ENCODE measurements around the gene TSPEAR.

- TF ChIP-seq CTCF (IDR thresholded peaks at IDR 0.05) (no peak), REST (IDR thresholded peaks at IDR 0.05; ENCODE audit: insufficient read depth in 1 of 2, low read depth in 2 of 2, low read length in 1 of 2) (no peak), POLR2AphosphoS5 (IDR thresholded peaks at IDR 0.05; ENCODE audit: low read depth, low read length) (no peak), SIN3A (IDR thresholded peaks at IDR 0.05; ENCODE audit: borderline replicate concordance, insufficient read depth, low read depth, low read length) (no peak), TCF7L2 (IDR thresholded peaks at IDR 0.05; ENCODE audit: low read depth, low read length) (no peak)
Measured at GRCh38 chr21:44542716-44543115, 168.7 kb downstream of the TSPEAR start.
